HepG2 (cell line): ENCODE results near the gene HOXD3. TPM values are rescaled to one million over a fixed set of nuclear protein-coding genes. Genes with fewer than 3 reads are reported as not detected.

Source experiments
- ELF4 ChIP-seq: sonication (generic); formaldehyde crosslinking; IDR thresholded peaks from 2 replicates; pipeline ENCODE4 v1.5.0; 2020; ENCODE audit warnings: missing genetic modification reagents, mild to moderate bottlenecking, moderate library complexity, borderline replicate concordance
- FOXP4 ChIP-seq: sonication (generic); formaldehyde crosslinking; IDR thresholded peaks from 2 replicates; pipeline ENCODE4 v1.4.0; 2020; ENCODE audit warnings: missing genetic modification reagents
- JUN ChIP-seq: sonication (generic); formaldehyde crosslinking; IDR thresholded peaks from 2 replicates; pipeline ENCODE4 v1.4.0; 2020; ENCODE audit warnings: mild to moderate bottlenecking, missing genetic modification reagents
- MYNN ChIP-seq: sonication (generic); formaldehyde crosslinking; IDR thresholded peaks from 2 replicates; pipeline ENCODE4 v1.4.0; 2020; ENCODE audit warnings: mild to moderate bottlenecking, low read depth, missing genetic modification reagents
- NAIF1 ChIP-seq: sonication (generic); formaldehyde crosslinking; IDR thresholded peaks from 2 replicates; pipeline ENCODE4 v1.5.0; 2020; ENCODE audit warnings: mild to moderate bottlenecking, missing genetic modification reagents, borderline replicate concordance
- PHF20 ChIP-seq: sonication (generic); formaldehyde crosslinking; IDR thresholded peaks from 2 replicates; pipeline ENCODE4 v1.5.0; 2020; ENCODE audit warnings: mild to moderate bottlenecking, missing genetic modification reagents
- TOPORS ChIP-seq: sonication (generic); formaldehyde crosslinking; IDR thresholded peaks from 2 replicates; pipeline ENCODE4 v1.8.0; 2023; ENCODE audit warnings: mild to moderate bottlenecking, missing genetic modification reagents
- ZBTB21 ChIP-seq: sonication (generic); formaldehyde crosslinking; IDR thresholded peaks from 2 replicates; pipeline ENCODE4 v1.4.0; 2020; ENCODE audit warnings: missing genetic modification reagents
- ZNF160 ChIP-seq: sonication (generic); formaldehyde crosslinking; IDR thresholded peaks from 2 replicates; pipeline ENCODE4 v1.8.0; 2022; ENCODE audit warnings: mild to moderate bottlenecking, inconsistent platforms, missing genetic modification reagents
- ZNF232 ChIP-seq: sonication (generic); formaldehyde crosslinking; IDR thresholded peaks from 2 replicates; pipeline ENCODE4 v1.4.0; 2020; ENCODE audit warnings: missing genetic modification reagents, borderline replicate concordance
- ZNF260 ChIP-seq: sonication (generic); formaldehyde crosslinking; IDR thresholded peaks from 2 replicates; pipeline ENCODE4 v1.4.0; 2020; ENCODE audit warnings: missing genetic modification reagents, low read depth, mild to moderate bottlenecking, borderline replicate concordance
- polyA plus RNA-seq, 8 experiments: library from polyadenylated mRNA; depleted of rRNA in 3 of 8; stranded (reverse) in 7 of 8; unstranded in 1 of 8; fragments of >200 nt; fragmentation: Illumina TruSeq in 4 of 8; extraction: Trizol in 4 of 8; gene quantifications; 2 replicates each; pipeline versions ENCODE4 v1.2.1 to v1.2.3, GENCODE V29; 2011 to 2016; ENCODE audit warnings: low read depth in 4 of 8, missing spikeins in 1 of 8, mixed read lengths in 1 of 8; ENCODE audit not compliant: insufficient read depth in 1 of 8
- total RNA-seq, 5 experiments: library from RNA; depleted of rRNA; stranded (reverse); fragments of >200 nt; fragmentation: Illumina TruSeq; extraction: Trizol; gene quantifications; 2 replicates each; pipeline ENCODE4 v1.2.3, GENCODE V29; 2016; ENCODE audit warnings: low read depth in 1 of 5
- TF ChIP-seq, protein P1 (sequence below): sonication (generic); formaldehyde crosslinking; IDR thresholded peaks from 2 replicates; pipeline ENCODE4 v1.5.1; 2020; ENCODE audit warnings: mild to moderate bottlenecking, missing genetic modification reagents, moderate library complexity
- TF ChIP-seq, protein P2 (sequence below): sonication (generic); formaldehyde crosslinking; IDR thresholded peaks from 2 replicates; pipeline ENCODE4 v1.8.0; 2022; ENCODE audit warnings: mild to moderate bottlenecking, missing genetic modification reagents, moderate library complexity
- TF ChIP-seq, protein P3 (sequence below): sonication (generic); formaldehyde crosslinking; IDR thresholded peaks from 2 replicates; pipeline ENCODE4 v1.5.1; 2020; ENCODE audit warnings: missing genetic modification reagents, mild to moderate bottlenecking, borderline replicate concordance
- TF ChIP-seq, protein P4 (sequence below): IDR thresholded peaks from 2 replicates; pipeline ENCODE4 v1.6.1; 2016; ENCODE audit warnings: low read depth

The HOXD3 gene
- total and polyA plus RNA-seq, 2 of the 13 experiments (the other 11 are each of a cell fraction or from before 2014, with no cell fraction given), result 0.05 to 0.09 TPM

- TF ChIP-seq, protein P1, sequence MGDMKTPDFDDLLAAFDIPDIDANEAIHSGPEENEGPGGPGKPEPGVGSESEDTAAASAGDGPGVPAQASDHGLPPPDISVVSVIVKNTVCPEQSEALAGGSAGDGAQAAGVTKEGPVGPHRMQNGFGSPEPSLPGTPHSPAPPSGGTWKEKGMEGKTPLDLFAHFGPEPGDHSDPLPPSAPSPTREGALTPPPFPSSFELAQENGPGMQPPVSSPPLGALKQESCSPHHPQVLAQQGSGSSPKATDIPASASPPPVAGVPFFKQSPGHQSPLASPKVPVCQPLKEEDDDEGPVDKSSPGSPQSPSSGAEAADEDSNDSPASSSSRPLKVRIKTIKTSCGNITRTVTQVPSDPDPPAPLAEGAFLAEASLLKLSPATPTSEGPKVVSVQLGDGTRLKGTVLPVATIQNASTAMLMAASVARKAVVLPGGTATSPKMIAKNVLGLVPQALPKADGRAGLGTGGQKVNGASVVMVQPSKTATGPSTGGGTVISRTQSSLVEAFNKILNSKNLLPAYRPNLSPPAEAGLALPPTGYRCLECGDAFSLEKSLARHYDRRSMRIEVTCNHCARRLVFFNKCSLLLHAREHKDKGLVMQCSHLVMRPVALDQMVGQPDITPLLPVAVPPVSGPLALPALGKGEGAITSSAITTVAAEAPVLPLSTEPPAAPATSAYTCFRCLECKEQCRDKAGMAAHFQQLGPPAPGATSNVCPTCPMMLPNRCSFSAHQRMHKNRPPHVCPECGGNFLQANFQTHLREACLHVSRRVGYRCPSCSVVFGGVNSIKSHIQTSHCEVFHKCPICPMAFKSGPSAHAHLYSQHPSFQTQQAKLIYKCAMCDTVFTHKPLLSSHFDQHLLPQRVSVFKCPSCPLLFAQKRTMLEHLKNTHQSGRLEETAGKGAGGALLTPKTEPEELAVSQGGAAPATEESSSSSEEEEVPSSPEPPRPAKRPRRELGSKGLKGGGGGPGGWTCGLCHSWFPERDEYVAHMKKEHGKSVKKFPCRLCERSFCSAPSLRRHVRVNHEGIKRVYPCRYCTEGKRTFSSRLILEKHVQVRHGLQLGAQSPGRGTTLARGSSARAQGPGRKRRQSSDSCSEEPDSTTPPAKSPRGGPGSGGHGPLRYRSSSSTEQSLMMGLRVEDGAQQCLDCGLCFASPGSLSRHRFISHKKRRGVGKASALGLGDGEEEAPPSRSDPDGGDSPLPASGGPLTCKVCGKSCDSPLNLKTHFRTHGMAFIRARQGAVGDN, result peak; percentile 96
- TF ChIP-seq, protein P2, sequence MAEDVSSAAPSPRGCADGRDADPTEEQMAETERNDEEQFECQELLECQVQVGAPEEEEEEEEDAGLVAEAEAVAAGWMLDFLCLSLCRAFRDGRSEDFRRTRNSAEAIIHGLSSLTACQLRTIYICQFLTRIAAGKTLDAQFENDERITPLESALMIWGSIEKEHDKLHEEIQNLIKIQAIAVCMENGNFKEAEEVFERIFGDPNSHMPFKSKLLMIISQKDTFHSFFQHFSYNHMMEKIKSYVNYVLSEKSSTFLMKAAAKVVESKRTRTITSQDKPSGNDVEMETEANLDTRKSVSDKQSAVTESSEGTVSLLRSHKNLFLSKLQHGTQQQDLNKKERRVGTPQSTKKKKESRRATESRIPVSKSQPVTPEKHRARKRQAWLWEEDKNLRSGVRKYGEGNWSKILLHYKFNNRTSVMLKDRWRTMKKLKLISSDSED (CRISPR knock-in tag), result no peak; the same call in 1 of the 2 replicates
- TF ChIP-seq PHF20 (CRISPR knock-in tag), result 0 out of 2 replicates have a peak, but pooled peaks have one; percentile 32
- no peak for TF ChIP-seq ZBTB21
- TF ChIP-seq, protein P3, sequence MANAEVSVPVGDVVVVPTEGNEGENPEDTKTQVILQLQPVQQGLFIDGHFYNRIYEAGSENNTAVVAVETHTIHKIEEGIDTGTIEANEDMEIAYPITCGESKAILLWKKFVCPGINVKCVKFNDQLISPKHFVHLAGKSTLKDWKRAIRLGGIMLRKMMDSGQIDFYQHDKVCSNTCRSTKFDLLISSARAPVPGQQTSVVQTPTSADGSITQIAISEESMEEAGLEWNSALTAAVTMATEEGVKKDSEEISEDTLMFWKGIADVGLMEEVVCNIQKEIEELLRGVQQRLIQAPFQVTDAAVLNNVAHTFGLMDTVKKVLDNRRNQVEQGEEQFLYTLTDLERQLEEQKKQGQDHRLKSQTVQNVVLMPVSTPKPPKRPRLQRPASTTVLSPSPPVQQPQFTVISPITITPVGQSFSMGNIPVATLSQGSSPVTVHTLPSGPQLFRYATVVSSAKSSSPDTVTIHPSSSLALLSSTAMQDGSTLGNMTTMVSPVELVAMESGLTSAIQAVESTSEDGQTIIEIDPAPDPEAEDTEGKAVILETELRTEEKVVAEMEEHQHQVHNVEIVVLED, result peak; percentile 21; the same call in 1 of the 2 replicates
- no peak for TF ChIP-seq TOPORS (CRISPR knock-in tag)
- TF ChIP-seq NAIF1, result no peak
- TF ChIP-seq JUN (CRISPR knock-in tag), result 0 out of 2 replicates have a peak, but pooled peaks have one; percentile 29
- TF ChIP-seq, protein P4, sequence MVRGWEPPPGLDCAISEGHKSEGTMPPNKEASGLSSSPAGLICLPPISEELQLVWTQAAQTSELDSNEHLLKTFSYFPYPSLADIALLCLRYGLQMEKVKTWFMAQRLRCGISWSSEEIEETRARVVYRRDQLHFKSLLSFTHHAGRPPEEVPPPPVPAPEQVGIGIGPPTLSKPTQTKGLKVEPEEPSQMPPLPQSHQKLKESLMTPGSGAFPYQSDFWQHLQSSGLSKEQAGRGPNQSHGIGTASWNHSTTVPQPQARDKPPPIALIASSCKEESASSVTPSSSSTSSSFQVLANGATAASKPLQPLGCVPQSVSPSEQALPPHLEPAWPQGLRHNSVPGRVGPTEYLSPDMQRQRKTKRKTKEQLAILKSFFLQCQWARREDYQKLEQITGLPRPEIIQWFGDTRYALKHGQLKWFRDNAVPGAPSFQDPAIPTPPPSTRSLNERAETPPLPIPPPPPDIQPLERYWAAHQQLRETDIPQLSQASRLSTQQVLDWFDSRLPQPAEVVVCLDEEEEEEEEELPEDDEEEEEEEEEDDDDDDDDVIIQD (CRISPR knock-in tag), result no peak
- TF ChIP-seq ELF4 (CRISPR knock-in tag), result peak; percentile 77
- 0 out of 2 replicates have a peak, but pooled peaks have one; percentile 12 for TF ChIP-seq ZNF160 (CRISPR knock-in tag)
- TF ChIP-seq ZNF260 (CRISPR knock-in tag), result no peak
- TF ChIP-seq ZNF232 (CRISPR knock-in tag), result no peak
- 0 out of 2 replicates have a peak, but pooled peaks have one; percentile 39 for TF ChIP-seq MYNN
- peak; percentile 29 for TF ChIP-seq FOXP4
These were observed 31.0 kb downstream of the HOXD3 start, which contains the start of gene HOXD1 (continued) for GRCh38 chr2:176187899-176188773.
